GM19043 (cell line): ENCODE measurements around the gene WDR93.

Experiments
- ATAC-seq: cut with Tn5 transposase; IDR thresholded peaks from one replicate; pipeline ENCODE4 v1.9.1; 2021; ENCODE audit warnings: low read depth; ENCODE audit not compliant: unreplicated experiment

Gene WDR93

DNA sequence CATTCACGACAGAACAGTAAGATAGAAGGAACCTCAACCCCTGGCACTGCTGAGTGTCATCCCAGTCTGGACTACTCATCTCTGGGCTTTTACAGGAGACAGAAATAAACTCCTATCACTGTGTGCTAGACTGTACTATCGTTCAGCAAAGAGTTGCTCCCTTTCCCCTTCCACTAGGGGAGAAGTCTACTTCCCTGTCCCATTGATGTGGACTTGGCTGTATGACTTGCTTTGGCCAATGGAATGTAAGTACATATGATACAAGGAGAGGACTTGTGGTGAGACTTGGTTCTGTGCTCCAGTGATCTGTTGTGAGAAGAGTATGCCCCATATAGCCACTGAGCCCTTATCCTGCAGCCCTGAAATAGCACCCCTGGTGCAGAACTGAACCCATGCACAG lies 30.1 kb upstream of the WDR93 start:
- no peak for ATAC-seq

- ATAC-seq, result no peak
Observed at GRCh38 chr15:89662893-89663626, 27.6 kb upstream of the WDR93 start.

DNA sequence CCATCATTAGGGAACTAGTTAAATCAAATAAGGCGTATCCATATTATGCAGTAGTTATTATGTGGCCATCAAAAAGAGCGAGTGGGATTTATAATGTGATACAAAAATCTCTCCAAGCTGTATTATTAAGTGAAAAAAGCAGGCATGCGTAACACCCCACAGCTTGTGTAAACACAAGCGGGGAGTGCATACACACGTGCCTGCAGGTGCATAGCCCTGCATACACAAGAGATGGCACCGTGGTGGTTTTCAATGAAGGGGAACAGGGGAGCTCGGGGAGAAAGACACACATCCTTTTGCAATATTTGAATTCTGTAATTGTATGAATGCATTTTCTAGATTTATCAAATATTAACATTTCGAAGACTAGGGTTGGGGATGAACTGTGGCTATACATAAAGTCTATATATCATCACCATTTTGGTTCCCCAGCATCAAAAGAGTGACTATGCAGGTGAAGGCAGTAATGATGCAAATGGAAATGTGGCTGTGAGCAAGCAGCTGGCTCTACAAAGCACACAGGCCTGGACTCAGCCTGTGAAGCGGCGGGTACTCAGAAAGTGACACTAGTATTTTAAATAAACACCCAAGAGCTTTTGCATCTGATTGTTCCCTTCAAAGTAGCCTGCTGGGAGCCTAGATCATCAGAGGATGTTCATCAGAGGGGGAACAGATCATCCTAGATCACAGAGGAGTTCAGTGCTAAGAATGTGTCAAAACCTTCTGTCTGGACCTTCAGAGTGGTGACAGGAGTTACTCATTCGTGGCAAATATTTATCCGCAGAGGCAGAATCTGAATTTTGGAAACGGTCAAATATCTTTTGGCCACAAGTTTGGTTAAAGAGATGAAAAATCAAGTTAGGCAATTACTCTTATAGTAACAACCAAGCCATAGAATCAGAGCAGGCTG lies 25.9 kb upstream of the WDR93 start:
- ATAC-seq, result no peak

DNA sequence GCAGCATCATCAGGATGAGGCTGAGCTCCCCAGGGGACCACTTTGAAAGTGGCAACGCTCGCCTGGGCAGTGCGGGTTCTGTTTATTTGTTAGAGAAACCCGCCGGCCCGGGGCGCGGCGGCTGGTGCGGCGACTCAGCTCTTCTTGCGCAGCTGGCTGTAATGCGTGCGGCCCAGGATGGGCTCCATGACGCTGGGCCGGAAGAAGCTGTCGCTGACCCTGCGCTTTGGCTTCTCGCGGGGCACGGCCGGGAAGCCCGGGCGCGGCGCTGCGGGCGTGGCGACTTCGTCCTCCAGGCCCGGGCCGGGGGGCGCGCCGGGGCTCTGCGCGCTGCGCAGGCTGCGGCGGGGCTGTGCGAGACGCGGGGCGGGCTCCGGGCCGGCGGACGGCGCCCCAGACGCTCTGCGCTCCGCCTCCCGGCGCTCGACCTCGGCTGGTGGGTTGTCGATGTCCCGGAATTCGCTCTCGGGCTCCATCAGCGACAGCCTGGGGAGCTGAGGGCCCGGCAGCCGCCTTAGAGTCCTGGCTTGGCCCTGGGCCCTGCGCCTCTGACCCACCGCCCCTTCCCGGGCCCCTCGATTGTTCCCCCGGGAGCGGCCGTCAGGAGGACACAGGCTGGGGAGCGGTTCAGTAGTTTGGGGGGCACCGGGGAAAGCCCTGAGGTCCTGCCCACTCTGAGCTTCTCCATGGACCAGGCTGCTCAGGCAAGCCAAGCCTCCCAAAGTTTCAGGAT lies 25.0 kb upstream of the WDR93 start:
- no peak for ATAC-seq

DNA sequence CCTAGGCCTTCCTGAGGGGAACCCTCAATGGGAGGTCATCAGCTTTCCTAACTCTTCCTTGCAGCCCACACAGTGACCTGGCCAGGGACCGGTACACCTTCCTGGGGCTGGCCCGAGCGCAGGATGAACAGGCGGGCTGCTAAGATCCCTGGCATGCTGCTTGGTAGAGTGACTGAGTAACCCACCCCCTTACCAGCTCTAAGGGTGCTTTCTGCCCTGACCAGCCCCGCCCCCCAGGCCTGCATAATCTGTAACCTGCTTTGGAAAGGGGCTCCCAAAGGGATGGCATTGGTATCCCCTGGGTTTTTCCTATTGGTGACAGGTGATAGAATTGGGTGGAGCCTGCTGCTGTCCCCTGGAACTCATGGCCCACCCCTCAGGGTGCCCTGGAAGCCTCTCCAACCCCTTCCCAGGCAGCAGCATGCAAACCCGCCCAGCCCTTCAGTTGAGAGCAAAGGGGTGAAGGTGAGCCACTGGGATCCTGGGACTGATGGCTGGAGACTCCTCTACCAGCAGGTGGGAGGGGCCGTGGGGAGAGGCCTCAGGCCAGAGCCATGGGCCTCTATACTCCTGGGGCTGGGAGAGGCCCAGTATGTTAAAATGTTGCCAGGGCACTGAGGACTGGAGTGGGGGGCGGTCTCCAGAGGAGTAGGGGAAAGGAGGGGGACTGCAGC lies 24.3 kb upstream of the WDR93 start:
- ATAC-seq, result no peak

- no peak for ATAC-seq
Observed at GRCh38 chr15:89666858-89667705, 23.5 kb upstream of the WDR93 start.

DNA sequence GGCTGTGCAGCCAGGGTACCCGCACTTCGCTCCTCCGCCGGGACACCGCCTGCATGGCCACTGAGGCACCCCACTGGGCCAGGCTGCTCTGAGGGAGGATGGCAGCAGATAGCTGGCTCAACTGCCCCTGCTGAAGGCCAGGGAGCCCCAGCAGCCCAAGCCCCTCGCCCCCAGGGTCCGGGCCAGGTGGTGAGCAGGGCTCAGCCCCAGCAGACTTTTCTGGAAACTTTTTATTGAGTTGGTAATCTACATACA lies 23.0 kb upstream of the WDR93 start:
- ATAC-seq, result no peak

DNA sequence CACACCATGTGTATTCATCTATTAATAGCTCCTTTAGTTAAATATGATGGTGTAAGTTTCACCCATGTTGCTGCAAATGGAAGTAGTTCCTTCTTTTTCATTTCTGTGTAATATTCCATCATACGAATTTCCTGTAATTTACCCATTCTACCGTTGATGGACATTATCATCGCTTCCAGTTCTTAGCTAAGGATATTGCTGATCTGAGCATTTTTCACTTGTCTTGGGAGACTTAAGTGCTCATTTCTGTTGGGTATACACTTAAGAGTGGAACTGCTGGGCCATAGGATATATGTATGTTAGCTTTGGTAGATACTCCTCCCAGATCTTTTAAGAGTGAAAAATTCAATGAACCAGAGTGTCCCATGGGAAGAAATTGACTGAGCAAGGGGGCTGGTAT lies 22.4 kb upstream of the WDR93 start:
- no peak for ATAC-seq

DNA sequence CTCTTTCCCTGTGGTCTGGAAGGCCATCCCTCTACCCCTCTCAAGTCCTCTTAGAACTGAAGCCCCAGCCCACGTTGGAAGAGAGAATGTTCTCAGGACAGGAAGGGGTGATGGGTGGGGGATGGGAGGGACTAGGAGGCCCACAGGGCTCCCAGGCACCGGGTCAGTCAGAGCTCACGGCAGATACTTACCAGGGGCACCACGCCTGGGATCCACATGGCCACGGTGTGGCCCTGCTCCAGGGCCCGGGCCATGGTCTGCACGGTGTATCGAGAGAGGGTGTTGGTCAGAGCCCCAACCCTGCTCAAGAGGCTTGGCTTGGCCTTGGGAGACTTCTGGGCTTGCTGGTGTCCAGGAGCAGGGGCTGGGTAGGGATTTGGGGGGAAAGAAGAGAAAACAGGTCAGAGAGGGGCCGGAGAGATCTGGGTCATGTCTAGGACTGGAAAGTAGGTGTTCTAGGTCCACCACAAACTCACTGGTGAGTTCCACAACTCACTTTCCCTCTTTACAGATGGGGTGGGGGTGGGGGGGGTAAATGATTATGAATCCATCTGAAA lies 21.2 kb upstream of the WDR93 start:
- ATAC-seq, result no peak

- no peak for ATAC-seq
Observed at GRCh38 chr15:89669941-89670340, 20.7 kb upstream of the WDR93 start.

DNA sequence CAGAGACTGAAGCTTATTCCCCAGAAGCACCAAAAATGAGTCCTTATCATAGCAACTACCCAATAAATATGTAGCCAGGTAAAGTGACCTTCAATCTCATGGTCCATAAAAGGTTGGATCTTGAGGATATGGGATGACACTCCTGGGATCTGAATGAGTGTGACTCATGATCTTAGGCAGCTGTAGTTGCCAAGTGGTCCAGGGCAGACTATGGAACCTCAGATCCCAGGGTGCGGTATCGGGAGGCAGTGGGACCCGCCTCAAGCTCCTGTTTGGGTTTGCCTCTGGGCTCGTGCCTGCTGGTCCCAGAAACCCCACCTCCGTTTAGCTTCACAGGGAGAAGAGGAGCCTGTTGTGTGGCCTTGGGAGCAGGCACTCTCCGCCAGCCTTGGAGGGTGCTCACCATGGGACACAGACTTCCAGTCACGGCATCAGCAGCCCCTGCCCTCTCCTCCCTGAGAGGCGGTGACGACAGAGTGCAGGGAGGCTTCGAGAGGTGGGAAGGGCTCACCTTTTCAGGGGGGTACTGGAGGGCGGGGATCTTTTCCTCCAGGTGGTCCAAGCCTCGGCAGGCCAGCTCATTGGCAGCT lies 19.5 kb upstream of the WDR93 start:
- ATAC-seq, result no peak

- no peak for ATAC-seq
Observed at GRCh38 chr15:89671687-89672086, 18.9 kb upstream of the WDR93 start.

DNA sequence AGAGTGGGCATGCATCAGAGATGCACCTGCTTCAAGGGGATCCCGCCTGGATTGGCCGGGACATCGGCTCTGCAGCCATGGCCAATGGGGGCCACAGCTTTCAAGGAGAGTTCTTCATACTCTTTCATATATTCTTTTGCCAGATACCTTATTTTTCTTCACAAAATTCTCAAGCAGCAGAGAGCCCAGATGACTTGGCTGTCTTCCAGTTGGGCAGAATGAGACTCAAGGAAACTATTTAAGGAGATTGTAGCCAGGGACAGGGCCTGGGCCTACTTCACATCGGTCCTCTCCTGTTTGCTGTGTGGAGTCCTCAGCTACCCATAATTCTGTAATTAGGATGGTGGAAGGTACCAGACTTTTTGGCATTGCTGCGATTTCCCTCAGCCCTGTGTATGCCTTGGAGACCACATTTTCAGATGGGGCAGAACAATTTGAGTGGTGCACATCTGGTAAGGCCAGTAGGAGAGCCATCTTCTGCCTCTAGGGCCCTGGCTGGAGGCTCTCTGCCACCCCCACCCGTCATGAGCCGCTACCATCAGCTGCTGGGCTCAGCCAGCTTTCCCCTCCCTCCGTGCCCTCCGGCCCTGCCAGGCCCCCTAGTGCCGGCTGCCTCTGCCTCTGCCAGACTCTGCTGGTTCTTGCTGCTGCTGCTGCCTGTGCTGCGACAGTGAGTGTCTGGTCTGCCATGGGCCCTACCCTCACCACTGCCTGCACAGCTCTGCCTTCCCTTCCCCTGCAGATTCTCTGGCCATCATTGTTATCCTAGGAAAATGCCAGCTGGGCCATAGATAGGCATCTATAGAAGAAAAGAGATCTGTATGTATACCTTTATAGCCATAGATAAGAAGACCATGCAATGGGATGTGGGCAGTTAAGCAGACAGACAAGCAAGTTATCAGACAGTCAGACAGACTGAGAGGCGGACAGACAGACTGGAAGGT lies 18.1 kb upstream of the WDR93 start:
- no peak for ATAC-seq

DNA sequence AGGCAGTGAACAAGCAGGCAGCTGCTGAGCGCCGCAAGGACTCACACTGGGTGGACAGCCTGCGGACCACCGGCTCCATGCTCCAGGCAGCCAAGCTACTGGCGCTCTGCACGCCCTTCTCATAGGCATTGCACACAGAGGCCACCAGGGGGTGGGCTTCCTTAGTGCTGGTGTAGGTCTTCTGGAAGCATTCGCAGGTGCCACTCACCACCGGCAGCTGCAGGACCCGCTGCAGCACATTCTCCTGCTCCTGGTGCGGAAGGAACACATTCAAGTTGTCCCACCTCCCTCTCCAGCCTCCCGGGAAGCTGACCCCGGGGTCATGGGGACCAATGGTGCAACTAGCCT lies 17.5 kb upstream of the WDR93 start:
- no peak for ATAC-seq

DNA sequence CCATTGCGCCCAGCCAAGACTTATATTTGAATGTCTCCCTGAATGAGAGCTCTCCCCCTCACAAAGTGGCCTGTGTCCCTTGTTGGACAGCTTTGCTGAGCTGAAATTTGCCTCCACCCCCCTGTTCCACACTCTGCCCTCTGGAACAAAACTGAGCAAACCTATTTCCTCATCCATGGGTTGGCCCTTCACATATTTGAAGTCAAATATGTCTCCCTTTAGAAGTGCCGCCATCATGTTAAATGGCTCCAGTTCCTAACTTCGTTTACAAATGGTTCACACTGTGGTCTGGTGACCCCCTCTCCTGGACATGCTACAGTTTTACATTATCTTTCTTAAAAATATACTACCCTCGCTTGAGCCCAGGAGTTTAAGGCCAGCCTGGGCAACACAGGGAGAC lies 16.1 kb upstream of the WDR93 start:
- ATAC-seq, result no peak

GRCh38 chr15:89675606-89676005 lies 15.0 kb upstream of the WDR93 start:
- no peak for ATAC-seq

DNA sequence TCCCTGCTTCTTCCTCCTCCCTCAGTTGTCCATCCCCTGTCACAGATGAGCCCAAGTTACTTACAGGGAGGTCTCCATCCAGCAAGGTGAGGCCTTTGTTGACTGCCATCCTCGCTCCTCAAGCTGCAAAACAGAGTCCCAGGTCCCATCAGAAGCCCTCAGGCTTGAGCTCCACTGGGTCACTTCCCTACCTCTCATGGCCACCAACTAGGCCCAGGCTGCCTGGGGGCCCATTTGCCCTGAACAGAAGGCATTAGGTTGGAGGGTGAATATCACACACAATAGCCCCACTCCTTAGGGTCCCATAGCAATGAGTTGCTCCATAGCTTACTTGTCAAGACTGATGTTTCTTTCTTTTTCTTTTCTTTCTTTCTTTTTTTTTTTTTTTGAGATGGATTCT lies 13.2 kb upstream of the WDR93 start:
- ATAC-seq, result no peak

DNA sequence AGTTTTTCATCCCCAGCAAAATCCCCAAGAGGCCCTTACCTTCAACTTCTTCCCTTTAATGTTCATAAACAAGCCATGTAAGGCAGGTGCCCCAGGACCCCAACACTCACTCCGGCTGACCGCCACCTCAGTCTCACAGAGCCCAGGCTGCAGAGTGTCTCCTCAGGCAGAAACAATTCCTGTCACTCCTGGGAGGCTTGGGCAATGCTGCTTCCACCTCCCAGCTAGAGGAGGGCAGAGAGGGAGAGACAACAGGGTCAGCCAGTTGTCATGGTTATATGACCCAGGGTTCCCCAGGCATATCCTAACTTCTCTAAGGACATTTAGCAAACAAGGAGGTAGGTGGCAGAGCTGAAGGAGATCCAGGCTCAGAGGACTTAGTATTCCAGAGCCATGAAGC lies 11.4 kb upstream of the WDR93 start, which contains the start of gene PLIN1:
Gene PLIN1, minus strand, starts transcription at position 156 of the 400 bp plus-strand sequence. CDS start 1,878 bp downstream, outside the sequence.
- ATAC-seq, result no peak
